HEK293T (cell line): ENCODE measurements around the gene MYO15B.

Experiments used
- CTCF ChIA-PET: fragments of 350-600 bp; formaldehyde crosslinking; extraction: SDS; loops from one replicate; lab custom pipeline; 2021; ENCODE audit warnings: antibody characterized with exemption, inconsistent platforms; lab: Yijun Ruan, JAX
- POLR2A ChIA-PET: fragments of 350-600 bp; formaldehyde crosslinking; extraction: SDS; loops from one replicate; lab custom pipeline; 2020; ENCODE audit warnings: antibody characterized with exemption, inconsistent platforms; lab: Yijun Ruan, JAX
- DNase-seq: peaks from one replicate; pipeline ENCODE4 v3.0.0; 2012; ENCODE audit warnings: mixed read lengths; ENCODE audit errors: extremely low spot score
- ARNT ChIP-seq: fragments of 450-650 bp; IDR thresholded peaks from 2 replicates; pipeline ENCODE4 v1.6.1; 2017; ENCODE audit warnings: mild to moderate bottlenecking
- BHLHE40 ChIP-seq: fragments of 450-650 bp; IDR thresholded peaks from 2 replicates; pipeline ENCODE4 v1.6.1; 2016; ENCODE audit warnings: mild to moderate bottlenecking, moderate library complexity, borderline replicate concordance
- CTBP1 ChIP-seq: fragments of 450-650 bp; IDR thresholded peaks from 2 replicates; pipeline ENCODE4 v1.6.1; 2016; ENCODE audit warnings: borderline replicate concordance
- ELF4 ChIP-seq: fragments of 450-650 bp; IDR thresholded peaks from 2 replicates; pipeline ENCODE4 v1.6.1; 2017; ENCODE audit warnings: antibody characterized with exemption
- FOXA1 ChIP-seq: fragments of 450-650 bp; IDR thresholded peaks from 2 replicates; pipeline ENCODE4 v1.6.1; 2016; ENCODE audit warnings: mild to moderate bottlenecking
- FOXK2 ChIP-seq: fragments of 450-650 bp; IDR thresholded peaks from 2 replicates; pipeline ENCODE4 v1.6.1; 2016; ENCODE audit warnings: mild to moderate bottlenecking
- FOXM1 ChIP-seq: fragments of 450-650 bp; IDR thresholded peaks from 2 replicates; pipeline ENCODE4 v1.6.1; 2017; ENCODE audit warnings: mild to moderate bottlenecking, borderline replicate concordance
- HDGF ChIP-seq: fragments of 450-650 bp; IDR thresholded peaks from 2 replicates; pipeline ENCODE4 v1.6.1; 2017; ENCODE audit warnings: antibody characterized with exemption, borderline replicate concordance
- L3MBTL2 ChIP-seq: fragments of 450-650 bp; conservative IDR thresholded peaks from 2 replicates; pipeline ENCODE4 v1.6.1; 2016; ENCODE audit warnings: mild to moderate bottlenecking
- LEF1 ChIP-seq: fragments of 450-650 bp; IDR thresholded peaks from 2 replicates; pipeline ENCODE4 v1.6.1; 2017; ENCODE audit warnings: mild to moderate bottlenecking, borderline replicate concordance
- NFRKB ChIP-seq: fragments of 450-650 bp; IDR thresholded peaks from 2 replicates; pipeline ENCODE4 v1.6.1; 2016; ENCODE audit warnings: mild to moderate bottlenecking, moderate library complexity
- PKNOX1 ChIP-seq: fragments of 450-650 bp; IDR thresholded peaks from 2 replicates; pipeline ENCODE4 v1.6.1; 2016
- SP1 ChIP-seq: fragments of 450-650 bp; IDR thresholded peaks from 2 replicates; pipeline ENCODE4 v1.6.1; 2017
- SUZ12 ChIP-seq: fragments of 450-650 bp; IDR thresholded peaks from 2 replicates; pipeline ENCODE4 v1.6.1; 2016; ENCODE audit warnings: mild to moderate bottlenecking
- TARDBP ChIP-seq: fragments of 450-650 bp; IDR thresholded peaks from 2 replicates; pipeline ENCODE4 v1.6.1; 2016
- ZNF384 ChIP-seq: fragments of 450-650 bp; IDR thresholded peaks from 2 replicates; pipeline ENCODE4 v1.6.1; 2016

MYO15B gene

GRCh38 chr17:75587675-75588595, at the start of gene MYO15B:
Gene MYO15B (plus strand): TSS chr17:75587800. CDS start chr17:75588058, 258 bp downstream.
- TF ChIP-seq ZNF384, result no peak
- TF ChIP-seq SUZ12, result no peak
- no peak for TF ChIP-seq PKNOX1
- no peak for TF ChIP-seq FOXA1
- no peak for TF ChIP-seq HDGF
- no peak for TF ChIP-seq ARNT
- TF ChIP-seq LEF1, result no peak
- no peak for TF ChIP-seq BHLHE40
- no peak for TF ChIP-seq FOXK2
- TF ChIP-seq SP1, result no peak
- no peak for TF ChIP-seq TARDBP
- CTCF ChIA-PET, result interaction anchor here (0.6 kb wide), 1 partner anchor 355 kb away, joined by 4 read pairs; no protein-coding TSS in a partner anchor
- POLR2A ChIA-PET, result interaction anchor here (1.0 to 1.2 kb wide), 2 partner anchors 10 to 13 kb away, joined by 3 to 4 read pairs; no protein-coding TSS in a partner anchor
- no peak for DNase-seq

GRCh38 chr17:75539967-75540729, 47.5 kb upstream of the MYO15B start:
- no peak for DNase-seq
- ChIA-PET CTCF (no interaction called here), POLR2A (interaction anchor here (2.8 kb wide), 1 partner anchor 9 kb away, joined by 8 read pairs; no protein-coding TSS in a partner anchor)
- TF ChIP-seq ARNT (no peak), FOXM1 (no peak), CTBP1 (no peak), PKNOX1 (no peak), TARDBP (no peak), NFRKB (no peak), LEF1 (no peak), ELF4 (no peak), SUZ12 (no peak), FOXA1 (no peak), BHLHE40 (no peak), ZNF384 (no peak), SP1 (no peak), L3MBTL2 (no peak), FOXK2 (no peak), HDGF (no peak)

GRCh38 chr17:75540923-75541503, 46.6 kb upstream of the MYO15B start:
- CTCF ChIA-PET, result no interaction called here

GRCh38 chr17:75542229-75542628, 45.4 kb upstream of the MYO15B start:
- POLR2A ChIA-PET, result no interaction called here
- no peak for TF ChIP-seq SUZ12
- TF ChIP-seq FOXM1, result no peak
- no peak for TF ChIP-seq BHLHE40
- TF ChIP-seq PKNOX1, result no peak
- no peak for TF ChIP-seq FOXK2
- no peak for DNase-seq
- CTCF ChIA-PET, result no interaction called here

More at GRCh38 chr17:75540923-75541503, 46.6 kb upstream of the MYO15B start:
- no peak for DNase-seq
- POLR2A ChIA-PET, result interaction anchor here (2.8 kb wide), 1 partner anchor 8 kb away, joined by 8 read pairs; no protein-coding TSS in a partner anchor
- TF ChIP-seq CTBP1 (no peak), ELF4 (no peak)

- POLR2A ChIA-PET, result no interaction called here
- CTCF ChIA-PET, result no interaction called here
- DNase-seq, result no peak
- TF ChIP-seq L3MBTL2 (no peak), BHLHE40 (no peak), SP1 (no peak), TARDBP (no peak), ELF4 (no peak), ZNF384 (no peak), PKNOX1 (no peak), ARNT (no peak), SUZ12 (no peak), LEF1 (no peak)
Measured at GRCh38 chr17:75542728-75543336, 44.8 kb upstream of the MYO15B start.
